SK-N-SH treated with all-trans-retinoic acid at 6 μM for 48 hours (cell line): ENCODE measurements around the gene CFDP1.

Source experiments
- PPARA ChIP-seq: fragments of 250-450 bp; sonication (Bioruptor Pico); IDR thresholded peaks from 2 replicates; pipeline ENCODE4 v1.5.0; 2020; ENCODE audit warnings: mild to moderate bottlenecking, borderline replicate concordance
- ZNF70 ChIP-seq: fragments of 450-650 bp; formaldehyde crosslinking; IDR thresholded peaks from 2 replicates; pipeline ENCODE4 v1.5.0; 2020; ENCODE audit warnings: mild to moderate bottlenecking, moderate library complexity

GRCh38 chr16:75416904-75417565 lies 16.3 kb downstream of the CFDP1 start:
- no peak for TF ChIP-seq ZNF70 (CRISPR knock-in tag)
- TF ChIP-seq PPARA (CRISPR knock-in tag) = no peak
